Sigmoid colon (tissue), 7 donors: ENCODE measurements around the gene PRUNE2. TPM values are rescaled to one million over a fixed set of nuclear protein-coding genes. Genes with fewer than 3 reads are reported as not detected.

ENCODE experiments used
- DNase-seq: peaks from one replicate; pipeline ENCODE4 v3.0.0-alpha.2; 2019
- H3K27ac ChIP-seq, 4 donors: fragments of 200-600 bp; sonication (generic); one replicate each; pipeline ENCODE4 v1.5.1; 2016 to 2019; ENCODE audit warnings: mild to moderate bottlenecking in 1 of 4
- H3K27me3 ChIP-seq, 3 donors: fragments of 200-600 bp; sonication (generic); one replicate each; pipeline ENCODE4 v1.5.1; 2019; ENCODE audit warnings: mild to moderate bottlenecking in 1 of 3
- H3K36me3 ChIP-seq, 4 donors: fragments of 200-600 bp; sonication (generic); one replicate each; pipeline ENCODE4 v1.5.1; 2016 to 2019
- H3K4me1 ChIP-seq, 4 donors: fragments of 200-600 bp; sonication (generic); one replicate each; pipeline ENCODE4 v1.5.1; 2017 to 2019
- H3K4me3 ChIP-seq, 4 donors: fragments of 200-600 bp; sonication (generic); one replicate each; pipeline ENCODE4 v1.5.1; 2017 to 2019; ENCODE audit warnings: mild to moderate bottlenecking in 2 of 4, moderate library complexity in 1 of 4
- H3K9me3 ChIP-seq, 4 donors: fragments of 200-600 bp in 3 of 4; sonication (generic) in 3 of 4; one replicate each; pipeline versions ENCODE4 v1.5.1 to v1.6.1; 2013 to 2019
- CTCF ChIP-seq, 4 experiments: fragments of 450-650 bp in 3 of 4; fragments of 200-600 bp in 1 of 4; IDR thresholded peaks; one replicate each; pipeline ENCODE4 v1.5.1; 2016 to 2019; ENCODE audit warnings: antibody characterized with exemption in 4 of 4, mild to moderate bottlenecking in 3 of 4, moderate library complexity in 2 of 4
- EP300 ChIP-seq, 4 donors: sonication (generic); formaldehyde crosslinking; IDR thresholded peaks; one replicate each; pipeline ENCODE4 v1.6.1; 2017; ENCODE audit warnings: antibody characterized with exemption in 4 of 4
- POLR2A ChIP-seq, 2 donors: fragments of 450-650 bp; IDR thresholded peaks; one replicate each; pipeline ENCODE4 v1.6.1; 2016; ENCODE audit warnings: antibody characterized with exemption in 2 of 2, mild to moderate bottlenecking in 2 of 2, moderate library complexity in 2 of 2
- POLR2AphosphoS5 ChIP-seq, 4 donors: sonication (generic); formaldehyde crosslinking; IDR thresholded peaks; one replicate each; pipeline ENCODE4 v1.6.1; 2017; ENCODE audit warnings: antibody characterized with exemption in 4 of 4
- WGBS, 2 donors: extraction: QIAGEN DNeasy Blood & Tissue Kit; methylation state at CpG; one replicate each; pipeline ENCODE4 v1.1.7; 2013; 5-methylcytosine and 5-hydroxymethylcytosine counted together
- intact Hi-C: fragments of 100-400 bp; cut with DNase I; formaldehyde crosslinking; loops from one replicate; pipeline ENCODE4 v1.15.1; 2023
- polyA plus RNA-seq, 3 donors: library from polyadenylated mRNA; stranded (reverse); fragments of 200-250 nt; gene quantifications; one replicate each; pipeline ENCODE4 v1.2.3, GENCODE V29; 2013
- total RNA-seq, 4 donors: library from RNA; depleted of rRNA; stranded (reverse); fragments of >200 nt; gene quantifications; one replicate each; pipeline ENCODE4 v1.1.0, GENCODE V29; 2016
- donor health status: healthy with polysubstance abuse.
- donor health status: Bipolar disorder and iron deficiency.
- donor health status: healthy.

PRUNE2 gene
- total and polyA plus RNA-seq, 7 donors: 7.4 to 536 (median 440) TPM

- Histone ChIP-seq H3K36me3 (peaks cover 4 to 79% (median 32%) of the 10 kb centered on the region in 4 donors), H3K9me3 (no peaks in the 10 kb centered on the region), H3K27ac (no peak overlapping the region), H3K27me3 (no peaks in the 10 kb centered on the region), H3K4me1 (peaks cover 0 to 10% (median 3%) of the 10 kb centered on the region in 4 donors), H3K4me3 (no peak overlapping the region)
- WGBS, 2 donors: 87 to 92% methylated on average over 10 of the region's 10 CpGs
- intact Hi-C loops: no loop called here
- no peak for TF ChIP-seq CTCF (IDR thresholded peaks at IDR 0.05)
- no peak for TF ChIP-seq POLR2AphosphoS5 (IDR thresholded peaks at IDR 0.05)
- no peak for DNase-seq
These were observed 261.2 kb downstream of the PRUNE2 start for GRCh38 chr9:76644647-76645250.

- Histone ChIP-seq H3K27ac (peak overlapping the region in 1 of 4 donors; percentile 12), H3K36me3 (peaks cover 4 to 79% (median 33%) of the 10 kb centered on the region in 4 donors), H3K4me1 (peaks cover 0 to 10% (median 3%) of the 10 kb centered on the region in 4 donors), H3K9me3 (no peaks in the 10 kb centered on the region), H3K27me3 (no peaks in the 10 kb centered on the region), H3K4me3 (no peak overlapping the region)
- WGBS, 2 donors: 92 to 95% methylated on average over 4 of the region's 4 CpGs
- no peak for DNase-seq
- TF ChIP-seq POLR2AphosphoS5 (IDR thresholded peaks at IDR 0.05) (no peak), POLR2A (IDR thresholded peaks at IDR 0.05) (no peak), EP300 (IDR thresholded peaks at IDR 0.05) (no peak), CTCF (IDR thresholded peaks at IDR 0.05) (no peak)
- intact Hi-C loops: no loop called here
These were observed 261.7 kb downstream of the PRUNE2 start for GRCh38 chr9:76644171-76644570.

GRCh38 chr9:76643399-76644117 is 262.4 kb downstream of the PRUNE2 start:
- intact Hi-C loops: no loop called here
- H3K4me1 ChIP-seq: peaks cover 0 to 10% (median 3%) of the 10 kb centered on the region in 4 donors
- TF ChIP-seq POLR2AphosphoS5 (IDR thresholded peaks at IDR 0.05): no peak
- TF ChIP-seq POLR2A (IDR thresholded peaks at IDR 0.05): no peak
- TF ChIP-seq EP300 (IDR thresholded peaks at IDR 0.05): no peak
- no peak for TF ChIP-seq CTCF (IDR thresholded peaks at IDR 0.05)
- H3K36me3 ChIP-seq: peaks cover 4 to 77% (median 37%) of the 10 kb centered on the region in 4 donors
- DNase-seq: no peak
- H3K4me3 ChIP-seq: no peak overlapping the region
- H3K27me3 ChIP-seq: no peaks in the 10 kb centered on the region
- 53 to 86% methylated on average over 6 of the region's 6 CpGs for WGBS, 2 donors
- no peaks in the 10 kb centered on the region for H3K9me3 ChIP-seq
- peak overlapping the region; percentile 12 to 46 (median 24) for H3K27ac ChIP-seq

GRCh38 chr9:76642701-76643209 is 263.2 kb downstream of the PRUNE2 start:
- no peaks in the 10 kb centered on the region for H3K27me3 ChIP-seq
- H3K4me3 ChIP-seq: no peak overlapping the region
- peaks cover 0 to 10% (median 3%) of the 10 kb centered on the region in 4 donors for H3K4me1 ChIP-seq
- TF ChIP-seq EP300 (IDR thresholded peaks at IDR 0.05): no peak
- TF ChIP-seq POLR2A (IDR thresholded peaks at IDR 0.05): no peak
- no peak for TF ChIP-seq POLR2AphosphoS5 (IDR thresholded peaks at IDR 0.05)
- no peak for TF ChIP-seq CTCF (IDR thresholded peaks at IDR 0.05)
- no peak overlapping the region for H3K27ac ChIP-seq
- DNase-seq: no peak
- peaks cover 4 to 77% (median 35%) of the 10 kb centered on the region in 4 donors for H3K36me3 ChIP-seq
- intact Hi-C loops: no loop called here
- 90 to 94% methylated on average over 5 of the region's 5 CpGs for WGBS, 2 donors
- no peaks in the 10 kb centered on the region for H3K9me3 ChIP-seq
